Colonic mucosa (tissue), 4 donors: ENCODE measurements around the gene YLPM1. TPM values are rescaled to one million over a fixed set of nuclear protein-coding genes. Genes with fewer than 3 reads are reported as not detected.

Experiments
- DNase-seq: peaks from one replicate; pipeline ENCODE4 v3.0.0-alpha.2; 2020
- H3K27ac ChIP-seq: fragments of 200-600 bp; one replicate; pipeline ENCODE4 v1.8.0; 2021
- H3K27me3 ChIP-seq: fragments of 200-600 bp; one replicate; pipeline ENCODE4 v1.8.0; 2021
- H3K36me3 ChIP-seq: fragments of 200-600 bp; one replicate; pipeline ENCODE4 v1.8.0; 2021
- H3K4me1 ChIP-seq: fragments of 200-600 bp; one replicate; pipeline ENCODE4 v1.8.0; 2021; ENCODE audit warnings: mild to moderate bottlenecking
- H3K4me3 ChIP-seq: fragments of 200-600 bp; one replicate; pipeline ENCODE4 v1.8.0; 2021
- H3K9ac ChIP-seq, 2 donors: one replicate each; pipeline ENCODE4 v1.7.0; 2013; ENCODE audit warnings: control low read depth in 2 of 2, low read depth in 2 of 2, low read length in 2 of 2
- H3K9me3 ChIP-seq: fragments of 200-600 bp; one replicate; pipeline ENCODE4 v1.8.0; 2021
- CTCF ChIP-seq: fragments of 200-600 bp; IDR thresholded peaks from one replicate; pipeline ENCODE4 v1.8.0; 2022; ENCODE audit warnings: antibody characterized with exemption, mild to moderate bottlenecking
- intact Hi-C: fragments of 100-400 bp; cut with DNase I; formaldehyde crosslinking; loops from one replicate; pipeline ENCODE4 v1.14.1; 2022
- total RNA-seq, 2 donors: library from RNA; stranded (reverse); fragmentation: NEBNext Ultra II Directional in 1 of 2; extraction: Animal tissue kit (Norgen Biotek cat#: 25700) in 1 of 2; gene quantifications; one replicate each; pipeline ENCODE4 v1.2.1, GENCODE V29; 2021
- donor health status: healthy.
- donor health status: DM: no; HTN: no; CAD: no.
- donor health status: DM: no; HTN: no; CAD: no.

Gene YLPM1
- total RNA-seq, 2 donors from 2014 or later: 36.1 to 41.7 TPM

- Histone ChIP-seq H3K36me3 (no peaks in the 10 kb centered on the region), H3K27ac (no peak overlapping the region), H3K9me3 (no peaks in the 10 kb centered on the region), H3K4me1 (no peaks in the 10 kb centered on the region), H3K27me3 (no peaks in the 10 kb centered on the region), H3K9ac (no peak overlapping the region), H3K4me3 (no peak overlapping the region)
- DNase-seq: no peak
- intact Hi-C loops: no loop called here
- no peak for TF ChIP-seq CTCF
These were observed 112.1 kb downstream of the YLPM1 start for GRCh38 chr14:74875204-74875603.

- Histone ChIP-seq H3K27ac (no peak within 1 kb of the TSS), H3K4me3 (no peak within 1 kb of the TSS), H3K9me3 (no peaks in the 10 kb centered on the region), H3K9ac (peak within 1 kb of the TSS in 1 of 2 donors; percentile 24), H3K4me1 (no peaks in the 10 kb centered on the region), H3K27me3 (no peaks in the 10 kb centered on the region), H3K36me3 (no peaks in the 10 kb centered on the region)
- no peak for DNase-seq
- intact Hi-C loops: no loop called here
- no peak for TF ChIP-seq CTCF
These were observed 113.1 kb downstream of the YLPM1 start, which contains the start of gene PROX2 for GRCh38 chr14:74875941-74876913. PROX2 (minus strand) TSS chr14:74876145; CDS start chr14:74863834, 12,311 bp downstream.

GRCh38 chr14:74879427-74880182 is 116.5 kb downstream of the YLPM1 start:
- Histone ChIP-seq H3K4me1 (peaks cover 10% of the 10 kb centered on the region), H3K36me3 (no peaks in the 10 kb centered on the region), H3K9me3 (no peaks in the 10 kb centered on the region), H3K9ac (no peak overlapping the region), H3K27me3 (no peaks in the 10 kb centered on the region), H3K27ac (no peak overlapping the region), H3K4me3 (no peak overlapping the region)
- TF ChIP-seq CTCF: no peak
- intact Hi-C loops: no loop called here
- no peak for DNase-seq

- Histone ChIP-seq H3K9ac (peak within 1 kb of the TSS; percentile 98 to 99), H3K4me1 (peaks cover 10% of the 10 kb centered on the region), H3K27me3 (no peaks in the 10 kb centered on the region), H3K4me3 (peak within 1 kb of the TSS; percentile 87), H3K9me3 (no peaks in the 10 kb centered on the region), H3K27ac (peak within 1 kb of the TSS; percentile 97), H3K36me3 (no peaks in the 10 kb centered on the region)
- DNase-seq: peak; percentile 87
- intact Hi-C loops: no loop called here
- TF ChIP-seq CTCF: no peak
These were observed 118.5 kb downstream of the YLPM1 start, which contains the start of gene DLST for GRCh38 chr14:74881431-74882102. DLST (plus strand) TSS chr14:74881916; CDS start chr14:74881954, 38 bp downstream.
